Stomach (tissue), 9 donors: ENCODE data around the gene LTA. TPM values are rescaled to one million over a fixed set of nuclear protein-coding genes. Genes with fewer than 3 reads are reported as not detected.
A peak's percentile ranks its signal among the peaks of the same experiment; 100 is the strongest.
"Not testable (repeated sequence)": the region's sequence is repeated elsewhere in the genome, so short reads cannot be mapped to it uniquely, and the experiment has no call there.

Experiments used
- DNase-seq, 2 donors: peaks; one replicate each; pipeline versions ENCODE4 v3.0.0 to v3.0.0-alpha.2; 2013 to 2019
- H3K27ac ChIP-seq, 5 donors: fragments of 200-600 bp in 4 of 5; sonication (generic) in 4 of 5; one replicate each; pipeline ENCODE4 v1.5.1; 2013 to 2019; ENCODE audit warnings: mild to moderate bottlenecking in 1 of 5, moderate library complexity in 1 of 5
- H3K27me3 ChIP-seq, 3 donors: fragments of 200-600 bp; sonication (generic); one replicate each; pipeline ENCODE4 v1.5.1; 2017 to 2019; ENCODE audit warnings: mixed run types in 1 of 3
- H3K36me3 ChIP-seq, 4 donors: fragments of 200-600 bp; sonication (generic); 1 replicate in 3 of 4; 2 replicates in 1 of 4; pipeline ENCODE4 v1.5.1; 2016 to 2019
- H3K4me1 ChIP-seq, 4 donors: fragments of 200-600 bp; sonication (generic); one replicate each; pipeline ENCODE4 v1.5.1; 2016 to 2019
- H3K4me3 ChIP-seq, 4 donors: fragments of 200-600 bp; sonication (generic) in 3 of 4; one replicate each; pipeline ENCODE4 v1.5.1; 2016 to 2019; ENCODE audit warnings: mild to moderate bottlenecking in 1 of 4
- H3K9me3 ChIP-seq, 4 donors: fragments of 200-600 bp; sonication (generic); one replicate each; pipeline ENCODE4 v1.5.1; 2016 to 2019
- EP300 ChIP-seq: sonication (generic); formaldehyde crosslinking; IDR thresholded peaks from one replicate; pipeline ENCODE4 v1.6.1; 2017; ENCODE audit warnings: antibody characterized with exemption
- POLR2A ChIP-seq, 4 donors: fragments of 450-650 bp; IDR thresholded peaks; one replicate each; pipeline ENCODE4 v1.6.1; 2016; ENCODE audit warnings: antibody characterized with exemption in 4 of 4, control low read depth in 2 of 4, mild to moderate bottlenecking in 1 of 4, moderate library complexity in 1 of 4
- POLR2AphosphoS5 ChIP-seq, 3 donors: sonication (generic); formaldehyde crosslinking; IDR thresholded peaks; one replicate each; pipeline ENCODE4 v1.6.1; 2016; ENCODE audit warnings: antibody characterized with exemption in 3 of 3
- WGBS, 5 donors: extraction: QIAGEN DNeasy Blood & Tissue Kit in 3 of 5; methylation state at CpG; one replicate each; pipeline versions ENCODE4 v1.1.5 to v1.1.7; 2013 to 2018; 5-methylcytosine and 5-hydroxymethylcytosine counted together
- intact Hi-C: fragments of 100-400 bp; cut with DNase I; formaldehyde crosslinking; loops from one replicate; pipeline ENCODE4 v1.15.1; 2023; ENCODE audit warnings: low total_unique reads
- polyA plus RNA-seq, 3 donors: library from polyadenylated mRNA; stranded (reverse); fragments of 200-250 nt; gene quantifications; one replicate each; pipeline ENCODE4 v1.2.3, GENCODE V29; 2013
- total RNA-seq, 5 donors: library from RNA; depleted of rRNA; stranded (reverse); fragments of >200 nt; gene quantifications; one replicate each; pipeline versions ENCODE4 v1.1.0 to v1.2.3, GENCODE V29; 2014 to 2016
- TF ChIP-seq, protein P1 (sequence below), 7 experiments: fragments of 450-650 bp in 4 of 7; fragments of 200-600 bp in 3 of 7; sonication (generic) in 3 of 7; IDR thresholded peaks; one replicate each; pipeline ENCODE4 v1.5.1; 2016 to 2019; ENCODE audit warnings: antibody characterized with exemption in 7 of 7, control low read depth in 2 of 7, mild to moderate bottlenecking in 1 of 7
- donor health status: healthy with polysubstance abuse.
- donor health status: Bipolar disorder and iron deficiency.
- donor health status: healthy.

LTA gene
- total and polyA plus RNA-seq, 8 donors, result 0.18 TPM; not detected in 7

DNA sequence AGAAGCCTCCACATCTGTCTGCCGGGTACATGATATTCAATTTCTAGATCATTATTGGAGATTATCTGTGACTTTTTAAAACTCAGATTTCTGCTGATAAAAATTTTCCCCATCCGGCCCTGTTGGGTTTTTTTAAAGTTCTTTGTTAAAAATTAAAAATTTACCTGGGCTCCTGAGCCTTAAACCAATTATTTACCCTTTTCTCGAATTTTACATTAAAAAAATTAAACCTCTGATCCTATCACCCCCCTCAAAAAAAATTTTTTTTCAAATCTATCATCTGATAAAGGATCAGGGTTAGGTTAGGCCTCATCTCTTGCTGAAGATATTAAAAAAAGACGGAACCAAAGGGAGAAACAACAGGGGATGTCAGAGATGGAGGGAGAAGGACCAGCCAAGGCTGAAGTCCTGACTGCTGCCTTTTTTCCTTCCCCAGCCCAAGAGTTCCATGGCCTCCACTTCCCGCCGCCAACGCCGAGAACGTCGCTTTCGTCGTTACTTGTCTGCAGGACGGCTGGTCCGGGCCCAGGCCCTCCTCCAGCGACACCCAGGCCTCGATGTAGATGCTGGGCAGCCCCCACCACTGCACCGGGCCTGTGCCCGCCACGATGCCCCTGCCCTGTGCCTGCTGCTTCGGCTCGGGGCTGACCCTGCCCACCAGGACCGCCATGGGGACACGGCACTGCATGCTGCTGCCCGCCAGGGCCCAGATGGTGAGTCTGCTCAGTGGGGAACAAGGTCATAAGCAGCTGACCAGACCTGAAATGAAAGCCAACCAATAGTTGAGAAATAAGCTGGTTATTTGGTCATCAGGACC lies 24.2 kb upstream of the LTA start:
- WGBS, 5 donors, result 73 to 78% (median 74%) methylated on average over 24 of the region's 24 CpGs
- Histone ChIP-seq H3K36me3 (peaks cover 0 to 40% (median 34%) of the 10 kb centered on the region in 4 donors), H3K4me1 (peaks cover 9 to 50% (median 32%) of the 10 kb centered on the region in 4 donors), H3K4me3 (peak overlapping the region; percentile 43 to 54 (median 50)), H3K9me3 (no peaks in the 10 kb centered on the region), H3K27ac (peak overlapping the region; percentile 86 to 89 (median 87)), H3K27me3 (no peaks in the 10 kb centered on the region)
- peak in 1 of 2 donors; percentile 31 for DNase-seq
- no peak for TF ChIP-seq EP300
- no peak for TF ChIP-seq POLR2A (IDR thresholded peaks at IDR 0.05)
- no peak for TF ChIP-seq POLR2AphosphoS5 (IDR thresholded peaks at IDR 0.05)
- TF ChIP-seq, protein P1, sequence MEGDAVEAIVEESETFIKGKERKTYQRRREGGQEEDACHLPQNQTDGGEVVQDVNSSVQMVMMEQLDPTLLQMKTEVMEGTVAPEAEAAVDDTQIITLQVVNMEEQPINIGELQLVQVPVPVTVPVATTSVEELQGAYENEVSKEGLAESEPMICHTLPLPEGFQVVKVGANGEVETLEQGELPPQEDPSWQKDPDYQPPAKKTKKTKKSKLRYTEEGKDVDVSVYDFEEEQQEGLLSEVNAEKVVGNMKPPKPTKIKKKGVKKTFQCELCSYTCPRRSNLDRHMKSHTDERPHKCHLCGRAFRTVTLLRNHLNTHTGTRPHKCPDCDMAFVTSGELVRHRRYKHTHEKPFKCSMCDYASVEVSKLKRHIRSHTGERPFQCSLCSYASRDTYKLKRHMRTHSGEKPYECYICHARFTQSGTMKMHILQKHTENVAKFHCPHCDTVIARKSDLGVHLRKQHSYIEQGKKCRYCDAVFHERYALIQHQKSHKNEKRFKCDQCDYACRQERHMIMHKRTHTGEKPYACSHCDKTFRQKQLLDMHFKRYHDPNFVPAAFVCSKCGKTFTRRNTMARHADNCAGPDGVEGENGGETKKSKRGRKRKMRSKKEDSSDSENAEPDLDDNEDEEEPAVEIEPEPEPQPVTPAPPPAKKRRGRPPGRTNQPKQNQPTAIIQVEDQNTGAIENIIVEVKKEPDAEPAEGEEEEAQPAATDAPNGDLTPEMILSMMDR (IDR thresholded peaks at IDR 0.05), result no peak
- intact Hi-C loops, result loop anchor here (5.0 kb wide), 1 partner anchor 54 kb away; no protein-coding TSS in a partner anchor

DNA sequence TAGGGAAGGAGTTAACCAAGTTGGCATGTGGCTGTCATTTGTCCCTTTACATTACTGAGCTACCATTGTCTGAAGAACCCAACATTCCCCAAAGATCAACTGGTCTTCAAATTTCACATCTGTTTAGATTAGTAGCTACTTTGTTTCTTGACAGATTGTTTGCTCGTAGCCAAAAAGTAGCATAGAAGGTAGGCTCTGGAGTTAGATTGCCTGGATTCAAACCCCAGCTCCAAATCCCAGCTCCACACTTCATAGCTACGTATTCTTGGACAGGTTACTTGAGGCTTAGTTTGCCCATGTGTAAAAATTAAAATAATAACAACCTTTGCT lies 23.6 kb upstream of the LTA start:
- no peak for DNase-seq
- H3K36me3 ChIP-seq, result peaks cover 0 to 46% (median 40%) of the 10 kb centered on the region in 4 donors
- no peaks in the 10 kb centered on the region for H3K9me3 ChIP-seq
- peak overlapping the region in 2 of 4 donors; percentile 49 to 50 for H3K4me3 ChIP-seq
- WGBS, 5 donors, result 84 to 94% (median 92%) methylated on average over 2 of the region's 2 CpGs
- H3K4me1 ChIP-seq, result peaks cover 8 to 52% (median 29%) of the 10 kb centered on the region in 4 donors
- TF ChIP-seq, protein P1 (IDR thresholded peaks at IDR 0.05), result no peak
- TF ChIP-seq POLR2A (IDR thresholded peaks at IDR 0.05) (no peak), EP300 (no peak), POLR2AphosphoS5 (IDR thresholded peaks at IDR 0.05) (no peak)
- intact Hi-C loops, result loop anchor here (5.0 kb wide), 1 partner anchor 54 kb away; no protein-coding TSS in a partner anchor
- no peaks in the 10 kb centered on the region for H3K27me3 ChIP-seq
- H3K27ac ChIP-seq, result peak overlapping the region in 4 of 5 donors; percentile 86 to 89 (median 88)

DNA sequence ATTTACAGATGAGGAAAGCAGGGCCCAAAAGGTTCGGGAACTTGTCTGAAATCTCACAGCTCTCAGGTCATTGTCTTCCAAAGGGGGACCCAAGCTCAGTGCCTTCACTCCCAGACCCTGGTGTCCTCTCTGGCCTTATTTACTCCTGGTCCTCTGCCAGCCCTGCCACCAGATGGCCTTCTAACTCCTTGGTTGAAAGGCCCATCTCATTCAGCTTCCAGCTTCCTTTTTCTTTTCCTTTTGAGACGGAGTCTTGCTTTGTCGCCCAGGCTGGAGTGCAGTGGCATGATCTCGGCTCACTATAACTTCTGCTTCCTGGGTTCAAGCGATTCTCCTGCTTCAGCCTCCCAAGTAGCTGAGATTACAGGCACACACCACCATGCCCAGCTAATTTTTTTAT lies 20.7 kb upstream of the LTA start:
- 41 to 62% (median 53%) methylated on average over 5 of the region's 5 CpGs for WGBS, 5 donors
- H3K27ac ChIP-seq, H3K4me3 ChIP-seq, H3K27me3 ChIP-seq, intact Hi-C loops, H3K9me3 ChIP-seq: not testable (repeated sequence)
- Histone ChIP-seq H3K4me1 (peaks cover 8 to 56% (median 29%) of the 10 kb centered on the region in 4 donors), H3K36me3 (peaks cover 0 to 67% (median 53%) of the 10 kb centered on the region in 4 donors)
- TF ChIP-seq, protein P1 (IDR thresholded peaks at IDR 0.05), result peak in 2 of 7 experiments; percentile 35 to 36
- DNase-seq, result peak; percentile 60 to 76

DNA sequence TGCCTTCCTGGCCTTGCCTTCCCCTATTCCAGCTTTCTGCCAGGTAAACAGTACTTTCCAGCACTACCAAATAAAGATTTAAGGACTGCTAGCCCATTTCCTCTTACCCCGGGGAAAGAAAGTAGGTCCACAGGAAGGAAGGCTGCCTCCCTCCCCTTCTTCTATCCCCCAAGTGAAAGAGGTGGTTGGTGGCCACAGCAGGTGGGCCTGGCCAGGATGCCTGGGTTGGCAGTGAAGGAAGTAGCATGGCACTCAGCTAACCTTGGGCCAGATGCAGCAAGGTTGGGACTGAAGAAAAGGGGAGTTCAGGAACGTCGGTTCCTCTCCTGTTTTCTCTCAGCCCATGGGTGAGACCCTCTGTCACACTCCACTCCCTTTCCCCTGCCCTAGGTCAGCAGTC lies 15.8 kb upstream of the LTA start:
- H3K36me3 ChIP-seq, result peaks cover 24 to 83% (median 74%) of the 10 kb centered on the region in 4 donors
- no peaks in the 10 kb centered on the region for H3K9me3 ChIP-seq
- TF ChIP-seq, protein P1 (IDR thresholded peaks at IDR 0.05), result no peak
- no peak for TF ChIP-seq POLR2AphosphoS5 (IDR thresholded peaks at IDR 0.05)
- TF ChIP-seq POLR2A (IDR thresholded peaks at IDR 0.05), result no peak
- TF ChIP-seq EP300, result no peak
- DNase-seq, result no peak
- H3K27me3 ChIP-seq, result no peaks in the 10 kb centered on the region
- peaks cover 4 to 69% (median 30%) of the 10 kb centered on the region in 4 donors for H3K4me1 ChIP-seq
- 49 to 80% (median 69%) methylated on average over 3 of the region's 3 CpGs for WGBS, 5 donors
- H3K4me3 ChIP-seq, result no peak overlapping the region
- intact Hi-C loops, result no loop called here
- H3K27ac ChIP-seq, result no peak overlapping the region
